GM21717 (cell line): ENCODE data around the gene SLC6A20.

Source experiments
- ATAC-seq: cut with Tn5 transposase; IDR thresholded peaks from one replicate; pipeline ENCODE4 v1.9.1; 2021; ENCODE audit warnings: mild to moderate bottlenecking, moderate library complexity; ENCODE audit not compliant: unreplicated experiment

Gene SLC6A20

GRCh38 chr3:45736707-45737106 is 59.6 kb downstream of the SLC6A20 start:
- no peak for ATAC-seq

DNA sequence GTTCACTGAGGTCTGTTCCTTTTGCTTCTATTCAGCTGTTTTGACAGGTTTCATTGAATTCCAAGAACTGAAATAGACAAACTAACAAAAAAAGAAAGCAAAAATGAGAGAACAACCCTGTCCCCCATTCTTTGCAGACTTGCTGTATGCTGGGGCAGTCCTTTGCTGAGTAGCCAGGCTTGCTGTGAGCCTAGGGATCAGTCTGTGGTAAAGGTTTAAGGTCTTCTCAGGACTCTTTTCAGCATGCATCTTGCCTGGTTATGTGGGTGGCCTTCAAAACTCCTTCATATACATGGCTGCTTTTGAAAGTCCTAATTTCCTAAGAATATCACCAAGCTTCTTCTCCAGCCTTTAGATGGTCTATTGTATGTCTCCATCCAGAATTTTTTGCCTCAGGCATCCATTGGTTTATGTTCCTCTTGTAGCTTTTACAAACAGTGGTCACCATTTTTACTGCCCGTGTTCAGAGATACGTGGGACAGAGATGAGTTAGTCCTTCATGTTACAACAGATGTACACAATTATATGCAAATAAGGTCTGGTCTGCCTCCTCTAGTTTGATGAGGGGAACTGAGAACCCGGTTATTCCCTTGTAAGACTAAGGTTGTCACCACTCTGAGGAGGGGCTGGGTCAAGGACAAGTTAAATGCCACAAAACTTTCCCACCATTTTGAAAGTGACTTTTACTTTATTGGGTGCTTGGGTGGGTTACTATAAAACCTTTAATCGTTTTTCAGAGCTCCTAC is 65.8 kb downstream of the SLC6A20 start:
- ATAC-seq, result no peak

DNA sequence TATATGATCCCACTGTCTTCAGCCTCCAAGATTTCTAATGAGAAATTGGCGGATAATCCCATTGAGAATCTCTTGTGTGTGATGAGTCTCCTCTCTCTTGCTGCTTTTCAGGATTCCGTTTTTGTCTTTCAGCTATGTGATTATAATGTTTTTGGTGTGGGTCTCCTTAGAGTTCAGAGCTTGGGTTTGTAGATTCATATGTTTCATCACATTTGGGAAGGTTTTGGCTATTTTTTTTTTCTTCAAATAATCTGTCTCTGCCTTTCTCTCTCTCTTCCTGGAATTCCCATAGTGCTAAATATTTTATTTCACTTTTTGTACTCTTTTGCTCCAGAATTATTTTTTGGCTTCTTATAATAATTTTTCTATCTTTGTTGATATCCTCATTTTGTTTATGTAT is 66.7 kb downstream of the SLC6A20 start:
- no peak for ATAC-seq

DNA sequence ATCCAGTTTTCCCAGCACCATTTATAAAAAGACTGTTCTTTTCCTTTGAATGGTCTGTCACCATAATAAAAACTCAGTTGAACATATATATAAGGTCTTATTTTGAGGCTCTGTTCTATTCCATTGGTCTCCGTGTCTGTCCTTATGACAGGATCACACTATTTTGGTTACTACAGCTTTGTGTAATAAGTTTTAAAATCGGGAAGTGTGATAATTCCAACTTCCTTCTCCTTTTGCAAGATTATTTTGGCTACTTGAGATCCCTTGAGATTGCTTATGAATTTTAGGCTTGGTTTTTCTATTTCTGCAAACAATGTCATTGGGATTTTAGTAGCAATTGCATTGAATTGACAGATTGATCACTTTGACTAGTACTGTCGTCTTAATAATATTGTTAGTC is 71.4 kb downstream of the SLC6A20 start:
- ATAC-seq, result no peak

DNA sequence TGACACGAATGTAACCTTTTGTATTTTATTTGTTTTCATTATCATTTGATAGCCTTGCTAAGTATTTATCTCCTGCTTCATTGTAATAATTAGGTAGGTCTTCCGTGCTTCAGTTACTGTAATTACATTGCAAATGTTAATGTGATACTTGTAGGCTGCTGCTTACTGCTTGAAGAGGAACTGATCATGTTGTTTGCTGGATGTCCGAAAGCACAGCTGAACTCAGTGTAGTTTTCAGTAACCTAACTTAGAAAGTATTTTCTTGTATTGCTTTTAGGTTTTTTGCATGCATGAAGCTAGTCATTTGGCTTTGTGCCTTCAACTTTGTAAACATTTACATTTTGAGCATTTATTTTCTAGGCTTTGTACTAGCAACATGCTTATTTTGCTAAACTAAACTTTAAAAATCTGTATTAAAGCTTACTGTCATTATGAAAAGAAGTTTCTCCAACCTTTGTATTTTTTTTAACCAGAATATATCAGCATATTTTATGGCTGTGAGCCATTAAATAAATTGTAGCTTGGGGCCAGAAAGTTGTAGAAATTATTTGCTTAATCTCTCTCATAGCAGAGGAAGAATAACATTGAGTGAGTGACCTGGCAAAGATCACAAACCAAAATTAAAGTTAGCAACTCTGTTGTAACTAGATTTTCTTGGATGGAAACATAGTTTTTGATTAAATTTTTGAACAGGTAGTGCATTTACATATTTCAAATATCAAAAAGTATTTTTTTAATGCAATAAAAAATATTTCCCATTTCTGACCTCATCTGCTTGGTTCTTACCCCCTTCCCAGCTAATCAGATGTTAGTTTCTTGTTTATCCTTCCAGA is 76.5 kb downstream of the SLC6A20 start:
- ATAC-seq, result no peak

DNA sequence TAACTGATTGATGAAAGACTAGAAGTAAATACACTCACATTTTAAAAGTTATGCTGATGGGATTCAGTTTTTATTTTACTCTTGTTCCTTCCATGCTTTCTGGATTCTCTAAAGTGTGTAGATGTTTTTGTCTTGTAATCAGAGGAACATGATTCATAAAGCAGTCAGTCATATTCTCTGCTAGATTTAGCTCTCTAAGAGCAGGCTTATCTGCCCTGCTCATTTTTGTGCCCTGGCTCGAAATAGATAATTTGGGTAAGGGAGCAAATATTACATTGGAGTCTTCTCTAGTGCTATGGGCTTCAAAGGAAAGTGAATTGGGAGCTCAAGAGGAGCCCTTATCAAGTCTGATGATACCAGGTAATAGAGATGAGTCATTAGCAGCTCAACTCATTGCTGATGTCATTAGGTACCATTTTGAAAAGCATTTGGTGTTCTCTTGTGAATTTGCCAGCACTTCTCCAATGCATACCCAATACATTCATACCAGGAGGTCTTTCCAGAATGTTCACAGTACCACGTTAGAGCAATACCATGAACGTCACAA is 79.5 kb downstream of the SLC6A20 start:
- ATAC-seq, result no peak

DNA sequence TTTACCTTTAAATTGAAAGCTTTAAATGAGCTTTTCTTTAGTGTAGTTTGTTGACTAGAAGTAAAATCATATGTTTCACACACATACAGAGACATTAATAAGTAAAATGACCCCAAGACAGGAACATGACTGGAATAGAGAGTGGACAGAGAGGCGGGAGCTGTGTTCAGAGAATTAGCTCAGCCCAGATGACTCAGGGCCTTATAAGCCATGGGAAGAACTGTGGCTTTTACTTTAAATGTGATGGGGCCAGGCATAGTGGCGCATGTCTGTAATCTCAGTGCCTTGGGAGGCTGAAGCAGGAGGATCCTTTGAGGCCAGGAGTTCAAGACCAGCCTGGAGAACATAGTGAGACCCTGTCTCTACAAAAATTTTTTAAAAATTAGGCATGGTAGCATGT is 80.4 kb downstream of the SLC6A20 start:
- no peak for ATAC-seq

- ATAC-seq, result no peak
These were observed 83.8 kb downstream of the SLC6A20 start for GRCh38 chr3:45712434-45713110.

GRCh38 chr3:45711931-45712330 is 84.4 kb downstream of the SLC6A20 start:
- ATAC-seq, result no peak

- ATAC-seq, result no peak
These were observed 90.2 kb downstream of the SLC6A20 start for GRCh38 chr3:45705839-45706808.
